ENCODE results near the gene FAM149A. TPM values are rescaled to one million over a fixed set of nuclear protein-coding genes. Genes with fewer than 3 reads are reported as not detected.

Gene FAM149A
- total and polyA plus RNA-seq, 5 experiments from 2014 or later: 0.12 to 2.5 (median 1.3) TPM; not detected in 1

DNA sequence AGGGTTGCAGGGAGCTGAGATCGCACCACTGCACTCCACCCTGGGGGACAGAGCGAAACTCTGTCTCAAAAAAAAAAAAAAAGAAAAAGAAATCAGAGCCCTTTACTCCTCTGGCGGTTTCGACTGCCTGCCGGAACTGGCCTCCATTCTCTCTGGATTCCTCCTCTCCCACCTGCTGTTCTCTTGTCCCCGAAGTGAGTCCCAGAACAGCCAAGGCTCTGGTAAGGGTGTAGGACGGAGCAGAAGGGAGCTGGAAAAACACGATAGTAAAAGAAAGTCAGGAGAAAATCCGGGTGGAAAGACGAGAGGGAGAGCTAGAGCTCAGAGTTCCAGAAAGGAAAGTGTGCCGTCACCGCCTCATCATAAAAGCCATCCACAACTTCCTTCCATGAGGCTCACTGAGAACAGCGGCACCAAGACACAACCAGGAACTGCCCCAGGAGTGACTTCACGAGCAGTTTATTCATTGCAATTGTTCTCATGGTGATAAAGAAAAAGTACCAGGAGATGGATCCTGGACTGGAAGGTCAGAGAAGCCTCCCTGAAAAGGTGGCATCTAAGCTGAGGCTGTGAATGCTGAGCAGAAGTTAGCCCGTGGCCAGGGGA, 23.2 kb upstream of the FAM149A start:
- Mint-ChIP-seq H3K36me3 (no peaks in the 10 kb centered on the region), H3K9me3 (no peaks in the 10 kb centered on the region), H3K4me3 (no peak overlapping the region), H3K4me1 (no peaks in the 10 kb centered on the region), H3K27me3 (peaks cover 0 to 23% (median 7%) of the 10 kb centered on the region in 5 donors), H3K27ac (no peak overlapping the region)
- POLR2A ChIA-PET: no interaction called here
- no peak for DNase-seq
- ATAC-seq: no peak

DNA sequence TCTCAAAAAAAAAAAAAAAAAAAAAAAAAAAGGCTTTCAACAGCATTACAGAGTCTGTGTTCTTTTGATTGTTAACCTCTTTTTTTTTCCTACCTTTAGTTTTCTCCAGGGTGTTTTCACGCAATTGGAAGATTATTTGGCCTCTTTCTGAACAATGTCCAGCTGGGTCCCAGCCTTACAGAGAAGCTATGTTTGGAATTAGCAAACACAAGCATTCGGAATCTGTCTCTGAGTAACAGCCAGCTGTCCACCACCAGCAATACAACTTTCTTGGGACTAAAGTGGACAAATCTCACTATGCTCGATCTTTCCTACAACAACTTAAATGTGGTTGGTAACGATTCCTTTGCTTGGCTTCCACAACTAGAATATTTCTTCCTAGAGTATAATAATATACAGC, 22.3 kb upstream of the FAM149A start:
- H3K4me1 Mint-ChIP-seq: no peaks in the 10 kb centered on the region
- no peak for DNase-seq
- no peak for ATAC-seq
- peaks cover 0 to 24% (median 7%) of the 10 kb centered on the region in 5 donors for H3K27me3 Mint-ChIP-seq
- no peak overlapping the region for H3K27ac Mint-ChIP-seq
- POLR2A ChIA-PET: no interaction called here
- H3K9me3 Mint-ChIP-seq: no peaks in the 10 kb centered on the region
- H3K36me3 Mint-ChIP-seq: no peaks in the 10 kb centered on the region
- H3K4me3 Mint-ChIP-seq: no peak overlapping the region

DNA sequence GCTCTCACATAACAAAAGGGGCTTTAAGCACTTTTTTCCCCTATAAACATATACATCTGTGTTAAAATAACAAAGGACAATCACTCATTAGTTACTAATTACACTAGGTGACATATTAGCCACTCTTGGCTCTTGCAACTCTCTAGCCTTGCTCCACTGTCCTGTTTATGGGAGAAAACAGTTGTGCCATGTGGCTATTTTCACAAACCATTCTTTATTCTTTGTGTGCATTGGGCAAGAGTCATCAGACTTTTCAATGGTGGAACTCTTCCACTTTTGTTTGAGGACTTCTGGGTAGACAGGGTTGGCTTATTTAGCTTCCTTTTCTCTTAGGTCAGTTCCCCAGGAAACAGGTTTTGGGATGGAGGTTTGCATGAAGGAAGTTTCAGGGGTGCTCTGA, 16.0 kb upstream of the FAM149A start:
- Mint-ChIP-seq H3K27ac (no peak overlapping the region), H3K36me3 (no peaks in the 10 kb centered on the region), H3K9me3 (peaks cover 0 to 7% (median 0%) of the 10 kb centered on the region in 9 donors), H3K4me1 (no peaks in the 10 kb centered on the region), H3K27me3 (peaks cover 4 to 29% (median 7%) of the 10 kb centered on the region in 5 donors), H3K4me3 (no peak overlapping the region)
- POLR2A ChIA-PET: no interaction called here
- ATAC-seq: no peak
- no peak for DNase-seq

DNA sequence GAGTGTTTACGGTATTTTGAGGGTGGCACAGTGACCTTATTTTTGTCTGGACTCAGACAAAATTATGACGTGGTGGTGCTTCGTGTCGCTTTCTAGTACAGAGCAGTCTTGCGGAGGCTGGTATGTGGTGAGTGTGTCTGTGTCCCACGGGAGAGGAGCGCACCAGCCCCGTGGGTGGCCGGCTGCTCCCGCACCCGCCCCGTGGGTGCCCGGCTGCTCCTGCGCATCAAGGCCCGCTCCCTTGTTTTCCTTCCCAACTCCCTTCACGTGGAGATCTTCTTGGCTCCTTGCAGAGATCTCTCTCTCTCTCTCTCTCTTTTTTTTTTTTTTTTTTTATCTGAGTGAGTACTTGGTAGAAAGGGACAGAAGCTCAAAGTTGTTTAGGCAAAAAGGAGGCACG, 12.2 kb upstream of the FAM149A start:
- Mint-ChIP-seq H3K36me3 (no peaks in the 10 kb centered on the region), H3K27me3 (peaks cover 5 to 43% (median 24%) of the 10 kb centered on the region in 5 donors), H3K9me3 (peaks cover 0 to 7% (median 0%) of the 10 kb centered on the region in 9 donors), H3K4me1 (no peaks in the 10 kb centered on the region), H3K4me3 (no peak overlapping the region), H3K27ac (no peak overlapping the region)
- POLR2A ChIA-PET: no interaction called here
- ATAC-seq (no peak), DNase-seq (no peak)

DNA sequence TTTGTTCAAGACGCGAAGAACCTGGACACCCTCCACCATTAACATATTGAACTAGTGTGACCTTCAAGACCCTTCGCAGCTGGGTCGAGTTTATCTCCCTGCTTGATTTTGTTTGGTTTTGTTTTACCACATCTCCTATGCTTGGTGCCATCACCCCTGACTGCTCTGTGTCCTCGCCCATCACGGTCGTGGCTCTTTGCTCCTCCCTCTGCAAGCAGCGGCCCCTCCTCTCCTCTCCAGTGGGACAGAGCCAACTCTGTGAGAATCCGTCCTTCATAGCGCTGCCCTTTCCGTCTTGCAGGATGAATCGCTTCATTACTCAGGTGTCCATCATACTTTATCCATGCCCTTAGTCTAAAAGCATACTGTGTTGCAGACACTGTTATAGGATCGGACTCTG, 9.1 kb upstream of the FAM149A start:
- no peaks in the 10 kb centered on the region for H3K36me3 Mint-ChIP-seq
- peaks cover 5 to 19% (median 15%) of the 10 kb centered on the region in 5 donors for H3K27me3 Mint-ChIP-seq
- H3K4me3 Mint-ChIP-seq: no peak overlapping the region
- no peak overlapping the region for H3K27ac Mint-ChIP-seq
- DNase-seq (no peak), ATAC-seq (no peak)
- H3K4me1 Mint-ChIP-seq: no peaks in the 10 kb centered on the region
- POLR2A ChIA-PET: no interaction called here
- peaks cover 0 to 7% (median 0%) of the 10 kb centered on the region in 9 donors for H3K9me3 Mint-ChIP-seq

DNA sequence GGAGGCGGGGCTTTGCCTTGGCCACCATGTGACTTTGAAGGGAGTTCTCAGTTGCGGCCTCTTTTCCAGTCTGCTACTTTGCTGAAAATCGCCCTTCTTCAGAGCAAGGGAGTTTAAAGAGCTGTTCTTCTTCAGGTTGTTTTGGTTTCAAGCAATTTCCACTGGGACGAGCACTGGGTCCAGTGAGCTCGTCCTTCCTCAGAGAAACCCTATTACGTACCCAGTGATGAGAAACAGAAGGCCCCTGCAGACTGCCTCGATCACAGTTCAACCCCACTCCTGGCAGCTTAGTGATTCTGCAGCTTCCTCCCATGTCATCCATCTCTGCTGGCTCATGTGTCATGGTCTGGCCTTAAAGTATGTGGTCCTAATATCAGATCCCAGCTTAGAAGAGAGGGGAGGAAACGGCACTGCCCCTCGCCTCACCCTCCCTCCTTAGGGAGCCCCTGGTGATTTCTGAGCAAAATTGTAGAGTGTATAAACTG, 7.8 kb upstream of the FAM149A start:
- H3K4me1 Mint-ChIP-seq: no peaks in the 10 kb centered on the region
- POLR2A ChIA-PET: no interaction called here
- H3K27ac Mint-ChIP-seq: no peak overlapping the region
- no peak for DNase-seq
- no peak overlapping the region for H3K4me3 Mint-ChIP-seq
- H3K36me3 Mint-ChIP-seq: no peaks in the 10 kb centered on the region
- no peaks in the 10 kb centered on the region for H3K9me3 Mint-ChIP-seq
- ATAC-seq: no peak
- H3K27me3 Mint-ChIP-seq: peaks cover 7 to 22% (median 15%) of the 10 kb centered on the region in 5 donors

DNA sequence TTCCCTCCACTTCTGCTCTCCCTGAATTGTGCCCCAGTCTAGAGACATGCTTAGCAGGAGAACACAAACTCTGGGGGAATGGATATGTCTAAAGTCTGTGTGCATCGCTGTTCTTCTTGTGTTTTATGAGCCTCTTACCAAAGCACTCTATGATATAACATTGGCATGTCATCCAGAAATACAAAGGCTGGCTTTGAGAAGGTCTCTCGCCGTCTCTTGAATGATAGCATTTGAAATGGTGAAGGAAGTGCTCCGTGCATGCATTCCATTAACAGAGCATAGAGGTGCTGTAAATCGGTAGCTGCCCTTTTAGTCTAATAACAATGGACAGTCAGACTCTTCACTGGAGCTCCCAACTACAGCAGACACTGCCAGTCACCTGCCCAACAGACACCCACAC, 7.1 kb upstream of the FAM149A start:
- Mint-ChIP-seq H3K9me3 (no peaks in the 10 kb centered on the region), H3K27me3 (peaks cover 7 to 25% (median 16%) of the 10 kb centered on the region in 5 donors), H3K4me1 (no peaks in the 10 kb centered on the region), H3K4me3 (no peak overlapping the region), H3K36me3 (no peaks in the 10 kb centered on the region), H3K27ac (no peak overlapping the region)
- no peak for ATAC-seq
- POLR2A ChIA-PET: no interaction called here
- no peak for DNase-seq

DNA sequence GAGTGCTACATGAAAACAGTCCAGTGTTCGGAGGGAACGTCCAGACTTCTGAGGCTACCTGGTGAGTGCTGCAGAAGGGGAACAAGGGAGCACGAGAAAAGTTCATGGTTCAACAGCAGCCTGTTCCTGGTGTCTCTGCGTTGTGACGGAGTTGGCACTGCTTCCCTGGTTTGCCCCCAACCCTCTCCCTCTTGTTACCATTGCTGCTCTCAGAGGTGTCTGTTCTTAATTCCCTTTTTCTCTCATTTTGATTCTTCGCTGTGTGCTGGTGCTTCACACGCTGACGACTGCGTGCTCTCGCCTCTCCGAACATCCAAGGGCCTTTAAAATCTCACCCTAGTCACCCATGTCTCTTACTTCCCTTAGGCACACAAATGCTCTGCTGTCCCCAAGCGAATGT, 1.6 kb upstream of the FAM149A start:
- Mint-ChIP-seq H3K36me3 (peaks cover 0 to 4% (median 1%) of the 10 kb centered on the region in 3 donors), H3K27ac (peak overlapping the region in 1 of 10 donors; percentile 5), H3K9me3 (no peaks in the 10 kb centered on the region), H3K4me3 (peak overlapping the region in 2 of 10 donors; percentile 3 to 4), H3K27me3 (peaks cover 24 to 52% (median 44%) of the 10 kb centered on the region in 5 donors), H3K4me1 (peaks cover 5 to 13% (median 8%) of the 10 kb centered on the region in 4 donors)
- DNase-seq (no peak), ATAC-seq (no peak)
- POLR2A ChIA-PET: no interaction called here

DNA sequence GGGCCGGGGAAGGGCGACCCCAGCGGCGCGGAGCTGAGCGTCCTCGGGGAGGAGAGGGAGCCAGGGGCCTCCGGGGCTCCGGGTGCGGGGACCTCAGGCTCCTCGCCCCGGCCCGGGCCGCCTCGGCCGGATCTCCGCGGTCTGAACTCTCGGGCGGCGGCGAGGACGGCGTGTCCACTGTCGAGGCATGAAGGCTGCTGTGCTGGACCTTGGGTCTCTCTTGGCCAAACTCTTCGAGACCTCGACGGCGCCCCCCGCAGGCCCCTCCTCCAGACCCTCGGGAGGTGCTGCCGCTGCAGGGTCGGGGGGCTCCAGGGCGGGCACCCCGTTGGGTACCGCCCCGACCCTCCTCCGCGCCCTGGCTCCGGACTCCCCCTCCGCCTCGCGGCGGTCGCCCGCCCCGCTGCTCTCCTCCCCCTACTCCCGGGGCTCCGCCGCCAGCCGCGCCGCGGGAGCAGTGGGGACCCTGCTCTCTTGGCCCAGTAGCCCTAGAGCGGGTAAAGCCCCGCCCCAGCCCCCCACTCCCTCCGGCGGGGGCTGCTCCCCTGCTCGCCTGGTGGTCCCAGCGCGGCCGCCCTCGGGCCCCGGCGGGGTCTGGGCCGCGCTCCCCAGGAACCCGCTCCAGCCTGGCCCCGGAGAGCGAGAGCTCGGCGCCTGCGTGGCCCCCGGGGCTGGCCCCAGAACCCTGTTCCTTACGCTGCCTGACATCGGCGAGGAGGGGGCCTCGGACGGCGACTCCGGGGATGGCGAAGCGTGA, 564 bp downstream of the FAM149A start:
- Mint-ChIP-seq H3K27ac (peak overlapping the region in 5 of 10 donors; percentile 25 to 80 (median 48)), H3K9me3 (no peaks in the 10 kb centered on the region), H3K4me3 (peak overlapping the region; percentile 72 to 87 (median 83)), H3K36me3 (peaks cover 0 to 4% (median 1%) of the 10 kb centered on the region in 3 donors), H3K27me3 (peaks cover 27 to 60% (median 52%) of the 10 kb centered on the region in 5 donors), H3K4me1 (peaks cover 5 to 13% (median 8%) of the 10 kb centered on the region in 4 donors)
- POLR2A ChIA-PET: interaction anchor here (1.4 kb wide), 2 partner anchors 85 to 87 kb away, joined by 3 to 7 read pairs; partner anchors contain the start of gene CYP4V2
- DNase-seq (peak in 2 of 10 donors; percentile 12 to 13), ATAC-seq (peak; percentile 29 to 56)

DNA sequence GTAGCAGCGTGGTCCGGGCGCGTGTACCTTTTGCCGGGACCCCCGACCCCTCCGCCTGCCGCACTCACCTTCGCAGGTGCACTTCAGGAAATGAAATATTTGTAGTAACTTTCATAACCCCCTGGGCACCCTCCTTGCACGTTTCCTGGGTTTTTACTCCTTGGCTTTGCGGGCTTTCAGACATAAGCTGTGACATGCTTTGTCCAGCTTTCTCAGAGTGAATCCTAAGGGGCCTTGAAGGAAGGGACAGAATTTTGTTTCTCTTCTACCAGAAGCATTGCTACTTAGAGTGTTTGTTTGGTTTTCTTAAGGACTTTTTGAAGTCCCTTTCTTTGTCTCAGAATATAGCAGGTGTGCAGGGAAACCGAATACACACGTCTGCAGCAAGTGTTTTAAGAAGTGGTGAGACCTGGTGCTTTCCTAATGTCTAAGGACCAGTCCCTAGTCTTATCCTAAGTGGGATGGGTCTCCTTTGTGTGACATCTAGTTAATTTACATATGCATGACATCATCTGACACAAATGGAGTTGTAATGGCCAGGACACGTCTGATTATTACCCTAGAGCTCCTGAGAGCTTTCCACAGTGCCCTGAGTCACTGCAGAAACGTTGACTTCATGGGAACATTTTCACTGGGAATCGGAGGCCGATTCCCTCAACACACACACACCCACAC, 1.3 kb downstream of the FAM149A start:
- Mint-ChIP-seq H3K27ac (peak overlapping the region in 8 of 10 donors; percentile 24 to 80 (median 48)), H3K36me3 (peaks cover 0 to 4% (median 1%) of the 10 kb centered on the region in 3 donors), H3K27me3 (peaks cover 27 to 60% (median 52%) of the 10 kb centered on the region in 5 donors), H3K4me3 (peak overlapping the region; percentile 72 to 87 (median 83)), H3K9me3 (no peaks in the 10 kb centered on the region), H3K4me1 (peaks cover 5 to 13% (median 8%) of the 10 kb centered on the region in 4 donors)
- POLR2A ChIA-PET: interaction anchor here (1.4 kb wide), 1 partner anchor 84 kb away, joined by 3 read pairs; no protein-coding TSS in a partner anchor
- peak in 1 of 2 donors; percentile 18 for ATAC-seq
- DNase-seq: peak in 1 of 10 donors; percentile 6

DNA sequence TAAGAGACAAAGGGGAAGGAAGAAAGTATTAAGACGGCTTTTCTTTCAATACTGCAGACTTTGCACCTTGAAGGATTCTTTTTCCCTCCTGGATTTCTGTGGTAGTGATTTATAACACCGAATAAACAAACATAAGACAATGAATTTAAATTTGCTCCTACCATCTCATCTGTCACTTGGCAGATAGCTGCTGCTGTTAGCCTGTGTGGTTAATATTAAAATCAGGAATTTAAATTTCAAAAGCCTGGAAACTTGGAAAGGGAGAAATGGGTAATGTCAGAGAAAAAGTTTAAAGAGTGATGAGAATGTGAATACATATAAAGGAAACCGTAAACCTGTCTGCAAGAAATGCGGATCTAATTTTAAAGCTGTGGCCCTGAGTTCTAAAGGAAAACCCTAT, 3.4 kb downstream of the FAM149A start:
- H3K36me3 Mint-ChIP-seq: peaks cover 0 to 4% (median 1%) of the 10 kb centered on the region in 3 donors
- peaks cover 25 to 53% (median 41%) of the 10 kb centered on the region in 5 donors for H3K27me3 Mint-ChIP-seq
- H3K4me3 Mint-ChIP-seq: peak overlapping the region in 1 of 10 donors; percentile 27
- no peak for DNase-seq
- peaks cover 5 to 13% (median 8%) of the 10 kb centered on the region in 4 donors for H3K4me1 Mint-ChIP-seq
- H3K27ac Mint-ChIP-seq: no peak overlapping the region
- POLR2A ChIA-PET: no interaction called here
- no peak for ATAC-seq
- no peaks in the 10 kb centered on the region for H3K9me3 Mint-ChIP-seq

DNA sequence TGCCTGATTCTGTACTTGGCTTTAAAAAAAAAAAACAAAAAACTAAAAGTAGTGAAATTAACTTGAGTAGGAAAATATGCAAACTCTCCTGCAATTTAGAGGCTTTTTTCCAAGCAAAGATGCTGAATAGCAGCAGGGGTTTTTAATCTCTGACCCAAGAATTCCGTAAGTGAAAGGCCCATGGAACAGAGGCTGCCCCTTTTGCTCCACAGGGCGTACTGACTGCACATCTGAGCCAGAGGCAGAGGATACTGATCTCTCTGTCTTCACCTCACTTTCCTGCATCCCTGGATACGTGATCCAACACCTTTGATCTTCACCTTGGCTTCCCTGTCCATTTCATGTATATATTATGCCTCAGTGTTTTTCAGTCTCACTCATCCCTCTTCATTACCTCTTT, 3.9 kb downstream of the FAM149A start:
- Mint-ChIP-seq H3K27ac (no peak overlapping the region), H3K36me3 (peaks cover 0 to 4% (median 1%) of the 10 kb centered on the region in 3 donors), H3K4me1 (peaks cover 3 to 13% (median 8%) of the 10 kb centered on the region in 4 donors), H3K9me3 (no peaks in the 10 kb centered on the region), H3K4me3 (no peak overlapping the region), H3K27me3 (peaks cover 21 to 48% (median 36%) of the 10 kb centered on the region in 5 donors)
- ATAC-seq (no peak), DNase-seq (no peak)
- POLR2A ChIA-PET: no interaction called here

Measured in naive thymus-derived CD8-positive, alpha-beta T cell (primary cell).